K562 (cell line): ENCODE data around the gene KCTD19. TPM values are rescaled to one million over a fixed set of nuclear protein-coding genes. Genes with fewer than 3 reads are reported as not detected.

ENCODE experiments used
- ARID1B ChIP-seq: fragments of 450-650 bp; IDR thresholded peaks from 2 replicates; pipeline ENCODE4 v1.6.1; 2016; ENCODE audit warnings: antibody characterized with exemption, mild to moderate bottlenecking, inconsistent platforms
- BRD4 ChIP-seq: fragments of 200-600 bp; sonication (generic); IDR thresholded peaks from 2 replicates; pipeline ENCODE4 v1.6.1; 2017; ENCODE audit warnings: inconsistent platforms
- CHD1 ChIP-seq: fragments of 200-600 bp; sonication (generic); IDR thresholded peaks from one replicate; pipeline ENCODE4 v1.6.1; 2012; ENCODE audit warnings: mild to moderate bottlenecking, moderate library complexity, low read length, inconsistent platforms
- CREM ChIP-seq: IDR thresholded peaks from 2 replicates; pipeline ENCODE4 v1.6.1; 2014; ENCODE audit warnings: antibody characterized with exemption, low read depth
- EP300 ChIP-seq: IDR thresholded peaks from 2 replicates; pipeline ENCODE4 v1.6.1; 2012; ENCODE audit warnings: low read length, improper control_type of control experiment
- FOXA3 ChIP-seq, 2 experiments: fragments of 450-650 bp in 1 of 2; sonication (generic) in 1 of 2; formaldehyde crosslinking; IDR thresholded peaks in 1 of 2; conservative IDR thresholded peaks in 1 of 2; 2 replicates each; pipeline versions ENCODE4 v1.4.0 to v1.8.0; 2020 to 2022; ENCODE audit warnings: mild to moderate bottlenecking in 2 of 2, missing genetic modification reagents in 1 of 2
- ILK ChIP-seq: fragments of 450-650 bp; IDR thresholded peaks from 2 replicates; pipeline ENCODE4 v1.6.1; 2016; ENCODE audit warnings: missing genetic modification characterization, low read depth, mild to moderate bottlenecking, missing compliant biosample characterization, moderate library complexity, borderline replicate concordance
- NONO ChIP-seq, 2 experiments: fragments of 200-400 bp in 1 of 2; fragments of 450-650 bp in 1 of 2; formaldehyde crosslinking in 1 of 2; IDR thresholded peaks; 2 replicates each; pipeline ENCODE4 v1.6.1; 2017; ENCODE audit warnings: low read depth in 2 of 2, mild to moderate bottlenecking in 2 of 2, moderate library complexity in 2 of 2, low read length in 1 of 2
- NR2C1 ChIP-seq, 2 experiments: fragments of 450-650 bp; IDR thresholded peaks; 2 replicates each; pipeline ENCODE4 v1.6.1; 2017; ENCODE audit warnings: mild to moderate bottlenecking in 2 of 2, antibody characterized with exemption in 1 of 2, inconsistent platforms in 1 of 2, missing compliant biosample characterization in 1 of 2, missing genetic modification characterization in 1 of 2
- RFX7 ChIP-seq: fragments of 250-450 bp; sonication (Bioruptor Pico); IDR thresholded peaks from 2 replicates; pipeline ENCODE4 v1.5.1; 2021; ENCODE audit warnings: mild to moderate bottlenecking
- SAFB ChIP-seq: fragments of 200-400 bp; formaldehyde crosslinking; IDR thresholded peaks from 2 replicates; pipeline ENCODE4 v1.6.1; 2017; ENCODE audit warnings: low read depth, low read length, borderline replicate concordance
- TBP ChIP-seq: optimal IDR thresholded peaks from 2 replicates; pipeline ENCODE3; 2011; ENCODE audit warnings: low read depth, low read length, improper control_type of control experiment
- TRIM24 ChIP-seq, 2 experiments: fragments of 450-650 bp; IDR thresholded peaks; 2 replicates each; pipeline ENCODE4 v1.6.1; 2016
- ZFX ChIP-seq: sonication (generic); formaldehyde crosslinking; IDR thresholded peaks from 2 replicates; pipeline ENCODE4 v1.8.0; 2022; ENCODE audit warnings: mild to moderate bottlenecking, missing genetic modification reagents, moderate library complexity
- ZNF431 ChIP-seq: sonication (generic); formaldehyde crosslinking; IDR thresholded peaks from 2 replicates; pipeline ENCODE4 v1.8.0; 2022; ENCODE audit warnings: mild to moderate bottlenecking, missing genetic modification reagents
- ZNF76 ChIP-seq: fragments of 250-450 bp; sonication (Bioruptor Pico); IDR thresholded peaks from 2 replicates; pipeline ENCODE4 v1.4.0; 2020; ENCODE audit warnings: mild to moderate bottlenecking, moderate library complexity, borderline replicate concordance
- polyA plus RNA-seq, 8 experiments: library from polyadenylated mRNA; depleted of rRNA in 4 of 8; stranded (reverse) in 5 of 8; unstranded in 3 of 8; fragments of >200 nt; fragmentation: Nextera tagmentation in 2 of 8; fragmentation: Illumina TruSeq in 1 of 8; extraction: Ambion mirVana in 2 of 8; extraction: Trizol in 1 of 8; gene quantifications; 2 replicates each; pipeline versions ENCODE4 v1.2.1 to v1.2.3, GENCODE V29; 2011 to 2014; ENCODE audit warnings: inconsistent platforms in 1 of 8, missing spikeins in 1 of 8
- total RNA-seq, 7 experiments: library from RNA; depleted of rRNA in 6 of 7; stranded (reverse); fragments of >200 nt in 6 of 7; fragmentation: Illumina TruSeq in 2 of 7; extraction: Trizol in 2 of 7; gene quantifications; 2 replicates each; pipeline versions ENCODE4 v1.2.1 to v1.2.3, GENCODE V29; 2011 to 2021; ENCODE audit warnings: low replicate concordance in 1 of 7
- TF ChIP-seq, protein P1 (sequence below): fragments of 450-650 bp; formaldehyde crosslinking; conservative IDR thresholded peaks from 2 replicates; pipeline ENCODE4 v1.4.0; 2022; ENCODE audit warnings: mild to moderate bottlenecking, missing genetic modification characterization
- TF ChIP-seq, protein P2 (sequence below): IDR thresholded peaks from 2 replicates; pipeline ENCODE4 v1.6.1; 2016; ENCODE audit warnings: missing genetic modification characterization, missing compliant biosample characterization
- TF ChIP-seq, protein P3 (sequence below): fragments of 450-650 bp; formaldehyde crosslinking; IDR thresholded peaks from 2 replicates; pipeline ENCODE4 v1.4.0; 2020; ENCODE audit warnings: mild to moderate bottlenecking, moderate library complexity
- TF ChIP-seq, protein P4 (sequence below): fragments of 450-650 bp; IDR thresholded peaks from 2 replicates; pipeline ENCODE4 v1.6.1; 2016
- TF ChIP-seq, protein P5 (sequence below): sonication (generic); formaldehyde crosslinking; IDR thresholded peaks from 2 replicates; pipeline ENCODE4 v1.9.0; 2022; ENCODE audit warnings: mild to moderate bottlenecking, missing genetic modification reagents

Gene KCTD19
- total and polyA plus RNA-seq, 9 of the 15 experiments (the other 6 are each of a cell fraction or from before 2014, with no cell fraction given): 0.03 to 0.91 (median 0.22) TPM; not detected in 2

DNA sequence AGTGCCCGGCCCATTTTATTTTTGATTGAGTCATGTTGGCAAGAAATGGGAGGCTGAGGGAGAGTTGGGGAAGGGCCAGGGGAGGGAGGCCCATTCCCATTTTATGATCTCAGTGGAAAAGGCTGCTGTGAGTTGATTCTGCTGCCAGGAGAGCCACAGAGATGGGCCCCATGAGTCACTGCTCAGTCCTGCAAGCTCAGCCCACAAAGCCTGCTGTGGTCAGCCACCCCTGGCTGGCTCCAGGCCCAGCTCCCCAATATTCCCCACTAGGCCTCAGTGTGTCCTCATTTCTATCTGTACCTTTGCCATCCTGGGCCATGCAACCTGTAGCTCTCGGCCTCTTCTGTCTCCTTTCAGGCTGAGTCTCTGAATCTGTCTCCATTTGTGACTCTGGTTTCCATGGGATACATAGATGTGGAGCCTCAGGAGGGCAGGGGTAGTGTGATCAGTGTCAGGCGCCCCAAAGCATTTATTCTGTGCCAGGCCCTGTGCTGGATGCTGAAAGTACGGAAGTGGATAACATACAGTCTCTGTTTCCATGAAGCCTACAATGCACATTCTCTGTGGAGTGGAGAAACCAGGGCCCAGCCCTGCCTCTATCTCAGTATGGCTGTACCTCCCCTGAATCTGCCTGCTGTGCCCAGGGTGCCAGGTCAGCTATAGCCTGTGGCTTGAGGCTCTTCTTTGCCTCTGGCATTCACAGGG, 49.1 kb downstream of the KCTD19 start (continued):
- TF ChIP-seq, protein P1, sequence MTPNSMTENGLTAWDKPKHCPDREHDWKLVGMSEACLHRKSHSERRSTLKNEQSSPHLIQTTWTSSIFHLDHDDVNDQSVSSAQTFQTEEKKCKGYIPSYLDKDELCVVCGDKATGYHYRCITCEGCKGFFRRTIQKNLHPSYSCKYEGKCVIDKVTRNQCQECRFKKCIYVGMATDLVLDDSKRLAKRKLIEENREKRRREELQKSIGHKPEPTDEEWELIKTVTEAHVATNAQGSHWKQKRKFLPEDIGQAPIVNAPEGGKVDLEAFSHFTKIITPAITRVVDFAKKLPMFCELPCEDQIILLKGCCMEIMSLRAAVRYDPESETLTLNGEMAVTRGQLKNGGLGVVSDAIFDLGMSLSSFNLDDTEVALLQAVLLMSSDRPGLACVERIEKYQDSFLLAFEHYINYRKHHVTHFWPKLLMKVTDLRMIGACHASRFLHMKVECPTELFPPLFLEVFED (CRISPR knock-in tag): no peak
- TF ChIP-seq RFX7 (CRISPR knock-in tag) (no peak), NONO (IDR thresholded peaks at IDR 0.05; ENCODE audit: low read depth in 2 of 2, low read length in 1 of 2) (no peak), ZFX (peak; percentile 32), EP300 (no peak), NR2C1 (IDR thresholded peaks at IDR 0.05) (no peak), NR2C1 (tag; IDR thresholded peaks at IDR 0.05) (no peak), TRIM24 (IDR thresholded peaks at IDR 0.05) (no peak), ILK (tag) (no peak), BRD4 (no peak), FOXA3 (CRISPR knock-in tag; conservative IDR thresholded peaks at IDR 0.05 in 1 of 2, IDR thresholded peaks at IDR 0.05 in 1 of 2) (peak in 1 of 2 experiments; percentile 13; a peak in 1 of 4 replicates), ZNF431 (CRISPR knock-in tag) (no peak), SAFB (no peak), TBP (no peak), CREM (no peak), CHD1 (no peak), ZNF76 (CRISPR knock-in tag) (no peak), ARID1B (peak; percentile 20; the same call in 1 of the 2 replicates)
- TF ChIP-seq, protein P2, sequence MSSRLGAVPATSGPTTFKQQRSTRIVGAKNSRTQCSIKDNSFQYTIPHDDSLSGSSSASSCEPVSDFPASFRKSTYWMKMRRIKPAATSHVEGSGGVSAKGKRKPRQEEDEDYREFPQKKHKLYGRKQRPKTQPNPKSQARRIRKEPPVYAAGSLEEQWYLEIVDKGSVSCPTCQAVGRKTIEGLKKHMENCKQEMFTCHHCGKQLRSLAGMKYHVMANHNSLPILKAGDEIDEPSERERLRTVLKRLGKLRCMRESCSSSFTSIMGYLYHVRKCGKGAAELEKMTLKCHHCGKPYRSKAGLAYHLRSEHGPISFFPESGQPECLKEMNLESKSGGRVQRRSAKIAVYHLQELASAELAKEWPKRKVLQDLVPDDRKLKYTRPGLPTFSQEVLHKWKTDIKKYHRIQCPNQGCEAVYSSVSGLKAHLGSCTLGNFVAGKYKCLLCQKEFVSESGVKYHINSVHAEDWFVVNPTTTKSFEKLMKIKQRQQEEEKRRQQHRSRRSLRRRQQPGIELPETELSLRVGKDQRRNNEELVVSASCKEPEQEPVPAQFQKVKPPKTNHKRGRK (tag): no peak
- TF ChIP-seq, protein P3, sequence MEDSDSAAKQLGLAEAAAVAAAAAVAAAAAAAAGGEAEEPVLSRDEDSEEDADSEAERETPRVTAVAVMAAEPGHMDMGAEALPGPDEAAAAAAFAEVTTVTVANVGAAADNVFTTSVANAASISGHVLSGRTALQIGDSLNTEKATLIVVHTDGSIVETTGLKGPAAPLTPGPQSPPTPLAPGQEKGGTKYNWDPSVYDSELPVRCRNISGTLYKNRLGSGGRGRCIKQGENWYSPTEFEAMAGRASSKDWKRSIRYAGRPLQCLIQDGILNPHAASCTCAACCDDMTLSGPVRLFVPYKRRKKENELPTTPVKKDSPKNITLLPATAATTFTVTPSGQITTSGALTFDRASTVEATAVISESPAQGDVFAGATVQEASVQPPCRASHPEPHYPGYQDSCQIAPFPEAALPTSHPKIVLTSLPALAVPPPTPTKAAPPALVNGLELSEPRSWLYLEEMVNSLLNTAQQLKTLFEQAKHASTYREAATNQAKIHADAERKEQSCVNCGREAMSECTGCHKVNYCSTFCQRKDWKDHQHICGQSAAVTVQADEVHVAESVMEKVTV (CRISPR knock-in tag): no peak
- TF ChIP-seq, protein P4, sequence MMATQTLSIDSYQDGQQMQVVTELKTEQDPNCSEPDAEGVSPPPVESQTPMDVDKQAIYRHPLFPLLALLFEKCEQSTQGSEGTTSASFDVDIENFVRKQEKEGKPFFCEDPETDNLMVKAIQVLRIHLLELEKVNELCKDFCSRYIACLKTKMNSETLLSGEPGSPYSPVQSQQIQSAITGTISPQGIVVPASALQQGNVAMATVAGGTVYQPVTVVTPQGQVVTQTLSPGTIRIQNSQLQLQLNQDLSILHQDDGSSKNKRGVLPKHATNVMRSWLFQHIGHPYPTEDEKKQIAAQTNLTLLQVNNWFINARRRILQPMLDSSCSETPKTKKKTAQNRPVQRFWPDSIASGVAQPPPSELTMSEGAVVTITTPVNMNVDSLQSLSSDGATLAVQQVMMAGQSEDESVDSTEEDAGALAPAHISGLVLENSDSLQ: no peak
- TF ChIP-seq, protein P5, sequence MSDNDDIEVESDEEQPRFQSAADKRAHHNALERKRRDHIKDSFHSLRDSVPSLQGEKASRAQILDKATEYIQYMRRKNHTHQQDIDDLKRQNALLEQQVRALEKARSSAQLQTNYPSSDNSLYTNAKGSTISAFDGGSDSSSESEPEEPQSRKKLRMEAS: peak; percentile 31; the same call in 1 of the 2 replicates
